ENCODE measurements around the gene ANKIB1.
"Not testable (repeated sequence)": the region's sequence is repeated elsewhere in the genome, so short reads cannot be mapped to it uniquely, and the experiment has no call there.

Gene ANKIB1

GRCh38 chr7:92436612-92437445, 191.1 kb downstream of the ANKIB1 start:
- POLR2A ChIA-PET, result no interaction called here
- CTCF ChIA-PET, result no interaction called here
- no peak for TF ChIP-seq HDGF (IDR thresholded peaks at IDR 0.05; ENCODE audit: borderline replicate concordance)
- no peak for TF ChIP-seq PKNOX1 (IDR thresholded peaks at IDR 0.05)
- TF ChIP-seq LEF1 (IDR thresholded peaks at IDR 0.05; ENCODE audit: borderline replicate concordance), result no peak
- TF ChIP-seq ARNT (IDR thresholded peaks at IDR 0.05), result no peak
- no peak for TF ChIP-seq SUZ12 (IDR thresholded peaks at IDR 0.05)
- no peak for TF ChIP-seq TARDBP (IDR thresholded peaks at IDR 0.05)
- TF ChIP-seq ZNF384 (IDR thresholded peaks at IDR 0.05), result no peak
- no peak for TF ChIP-seq FOXK2 (IDR thresholded peaks at IDR 0.05)
- no peak for TF ChIP-seq CTBP1 (IDR thresholded peaks at IDR 0.05; ENCODE audit: borderline replicate concordance)
- TF ChIP-seq FOXM1 (IDR thresholded peaks at IDR 0.05; ENCODE audit: borderline replicate concordance), result no peak
- TF ChIP-seq FOXA1 (IDR thresholded peaks at IDR 0.05), result no peak
- no peak for TF ChIP-seq NFRKB (IDR thresholded peaks at IDR 0.05)
- TF ChIP-seq L3MBTL2 (conservative IDR thresholded peaks at IDR 0.05), result no peak
- TF ChIP-seq BHLHE40 (IDR thresholded peaks at IDR 0.05; ENCODE audit: borderline replicate concordance), result no peak
- TF ChIP-seq ELF4 (IDR thresholded peaks at IDR 0.05), result no peak
- TF ChIP-seq SP1 (IDR thresholded peaks at IDR 0.05), result no peak
- DNase-seq (ENCODE audit: extremely low spot score), result no peak

GRCh38 chr7:92437956-92438491, 192.2 kb downstream of the ANKIB1 start:
- CTCF ChIA-PET, result no interaction called here
- no peak for TF ChIP-seq FOXM1 (IDR thresholded peaks at IDR 0.05; ENCODE audit: borderline replicate concordance)
- no peak for TF ChIP-seq FOXA1 (IDR thresholded peaks at IDR 0.05)
- no peak for TF ChIP-seq HDGF (IDR thresholded peaks at IDR 0.05; ENCODE audit: borderline replicate concordance)
- TF ChIP-seq NFRKB (IDR thresholded peaks at IDR 0.05), result no peak
- TF ChIP-seq SP1 (IDR thresholded peaks at IDR 0.05), result no peak
- no peak for TF ChIP-seq PKNOX1 (IDR thresholded peaks at IDR 0.05)
- TF ChIP-seq ELF4 (IDR thresholded peaks at IDR 0.05), result no peak
- no peak for TF ChIP-seq LEF1 (IDR thresholded peaks at IDR 0.05; ENCODE audit: borderline replicate concordance)
- TF ChIP-seq TARDBP (IDR thresholded peaks at IDR 0.05), result no peak
- TF ChIP-seq CTBP1 (IDR thresholded peaks at IDR 0.05; ENCODE audit: borderline replicate concordance), result no peak
- TF ChIP-seq FOXK2 (IDR thresholded peaks at IDR 0.05), result no peak
- no peak for TF ChIP-seq SUZ12 (IDR thresholded peaks at IDR 0.05)
- TF ChIP-seq L3MBTL2 (conservative IDR thresholded peaks at IDR 0.05), result no peak
- TF ChIP-seq BHLHE40 (IDR thresholded peaks at IDR 0.05; ENCODE audit: borderline replicate concordance), result no peak
- TF ChIP-seq ZNF384 (IDR thresholded peaks at IDR 0.05), result no peak
- no peak for TF ChIP-seq ARNT (IDR thresholded peaks at IDR 0.05)
- POLR2A ChIA-PET, result no interaction called here
- no peak for DNase-seq (ENCODE audit: extremely low spot score)

- CTCF ChIA-PET; DNase-seq (ENCODE audit: extremely low spot score); POLR2A ChIA-PET: not testable (repeated sequence)
Observed at GRCh38 chr7:92442720-92443119, 196.9 kb downstream of the ANKIB1 start.

GRCh38 chr7:92446869-92447344, 201.1 kb downstream of the ANKIB1 start:
- no peak for DNase-seq (ENCODE audit: extremely low spot score)
- TF ChIP-seq SP1 (IDR thresholded peaks at IDR 0.05) (no peak), ZNF384 (IDR thresholded peaks at IDR 0.05) (0 out of 2 replicates have a peak, but pooled peaks have one; percentile 14), L3MBTL2 (conservative IDR thresholded peaks at IDR 0.05) (peak; percentile 91)
- CTCF ChIA-PET, result interaction anchor here (0.7 to 2.0 kb wide), 11 partner anchors 18 to 617 kb away, joined by 3 to 16 read pairs (median 4); partner anchors contain the start of genes CYP51A1, PEX1 and RBM48
- POLR2A ChIA-PET, result interaction anchor here (0.5 to 2.6 kb wide), 18 partner anchors 12 to 1738 kb away, joined by 3 to 22 read pairs (median 4); partner anchors contain the start of genes ANKIB1, CYP51A1, KRIT1 and LRRD1

- TF ChIP-seq FOXA1 (IDR thresholded peaks at IDR 0.05), result no peak
- 0 out of 2 replicates have a peak, but pooled peaks have one; percentile 0 for TF ChIP-seq L3MBTL2 (conservative IDR thresholded peaks at IDR 0.05)
- peak; percentile 76 for TF ChIP-seq ELF4 (IDR thresholded peaks at IDR 0.05)
- POLR2A ChIA-PET, result interaction anchor here (0.5 to 2.6 kb wide), 23 partner anchors 11 to 1739 kb away, joined by 3 to 22 read pairs (median 4); partner anchors contain the start of genes ANKIB1, CYP51A1, KRIT1 and LRRD1
- peak; percentile 94 for DNase-seq (ENCODE audit: extremely low spot score)
- CTCF ChIA-PET, result interaction anchor here (0.6 to 2.0 kb wide), 12 partner anchors 14 to 618 kb away, joined by 3 to 16 read pairs (median 4); partner anchors contain the start of genes CYP51A1, PEX1 and RBM48
Observed at GRCh38 chr7:92447345-92448204, 201.8 kb downstream of the ANKIB1 start, which contains the start of gene GATAD1. TSS of gene GATAD1 (plus strand) at chr7:92447482. CDS start at chr7:92447730, 248 bp downstream.

- ChIA-PET POLR2A (interaction anchor here (1.0 to 2.6 kb wide), 11 partner anchors 9 to 568 kb away, joined by 3 to 22 read pairs (median 5); partner anchors contain the start of genes ANKIB1, CYP51A1, KRIT1 and LRRD1), CTCF (interaction anchor here (0.6 to 2.0 kb wide), 7 partner anchors 13 to 602 kb away, joined by 3 to 16 read pairs (median 4); no protein-coding TSS in a partner anchor)
- TF ChIP-seq ZNF384 (IDR thresholded peaks at IDR 0.05) (no peak), PKNOX1 (IDR thresholded peaks at IDR 0.05) (peak; percentile 65)
- peak; percentile 33 for DNase-seq (ENCODE audit: extremely low spot score)
Observed at GRCh38 chr7:92448205-92448747, 202.5 kb downstream of the ANKIB1 start.

All from HEK293T (cell line).